HG03457 (cell line): Measurements from ENCODE around the gene TLK1.
"Not testable (repeated sequence)": the region's sequence is repeated elsewhere in the genome, so short reads cannot be mapped to it uniquely, and the experiment has no call there.

ENCODE experiments used
- ATAC-seq: cut with Tn5 transposase; IDR thresholded peaks from one replicate; pipeline ENCODE4 v1.9.1; 2021; ENCODE audit warnings: moderate number of reproducible peaks; ENCODE audit not compliant: unreplicated experiment

TLK1 gene

GRCh38 chr2:171086352-171087290 lies 74.1 kb downstream of the TLK1 start:
- ATAC-seq, result no peak

GRCh38 chr2:171084128-171084527 lies 76.6 kb downstream of the TLK1 start:
- ATAC-seq, result no peak

GRCh38 chr2:171083451-171083850 lies 77.2 kb downstream of the TLK1 start:
- no peak for ATAC-seq

GRCh38 chr2:171081649-171082111 lies 79.0 kb downstream of the TLK1 start:
- no peak for ATAC-seq

- ATAC-seq, result no peak
Measured at GRCh38 chr2:171080607-171081006, 80.1 kb downstream of the TLK1 start.

- not testable (repeated sequence) for ATAC-seq
Measured at GRCh38 chr2:171076422-171076821, 84.3 kb downstream of the TLK1 start.

- ATAC-seq, result no peak
Measured at GRCh38 chr2:171072164-171072563, 88.5 kb downstream of the TLK1 start.

GRCh38 chr2:171069286-171069956 lies 91.3 kb downstream of the TLK1 start:
- no peak for ATAC-seq

- ATAC-seq, result no peak
Measured at GRCh38 chr2:171066110-171066509, 94.6 kb downstream of the TLK1 start.

GRCh38 chr2:171057575-171057974 lies 103.1 kb downstream of the TLK1 start:
- no peak for ATAC-seq

- no peak for ATAC-seq
Measured at GRCh38 chr2:171056307-171056706, 104.4 kb downstream of the TLK1 start.

- no peak for ATAC-seq
Measured at GRCh38 chr2:171049691-171050090, 111.0 kb downstream of the TLK1 start.

GRCh38 chr2:171046048-171046560 lies 114.6 kb downstream of the TLK1 start:
- ATAC-seq, result no peak

- no peak for ATAC-seq
Measured at GRCh38 chr2:171044416-171044815, 116.3 kb downstream of the TLK1 start.

- no peak for ATAC-seq
Measured at GRCh38 chr2:171042253-171042969, 118.3 kb downstream of the TLK1 start.

GRCh38 chr2:171036532-171036931 lies 124.2 kb downstream of the TLK1 start:
- no peak for ATAC-seq

GRCh38 chr2:171034315-171034714 lies 126.4 kb downstream of the TLK1 start:
- ATAC-seq, result no peak

GRCh38 chr2:171025214-171025613 lies 135.5 kb downstream of the TLK1 start:
- ATAC-seq, result no peak

- ATAC-seq, result peak; percentile 61
Measured at GRCh38 chr2:171018522-171018921, 142.2 kb downstream of the TLK1 start.

- ATAC-seq, result no peak
Measured at GRCh38 chr2:171016125-171016524, 144.6 kb downstream of the TLK1 start.

- ATAC-seq, result no peak
Measured at GRCh38 chr2:171013851-171014250, 146.8 kb downstream of the TLK1 start.
